PC-9 (cell line): ENCODE measurements around the gene DPH1.

Experiments
- EZH2 ChIP-seq: fragments of 200-600 bp; sonication (generic); IDR thresholded peaks from 2 replicates; pipeline ENCODE4 v1.8.0; 2017; ENCODE audit warnings: antibody characterized with exemption, low read depth
- TF ChIP-seq, protein P1 (sequence below): fragments of 200-600 bp; sonication (generic); conservative IDR thresholded peaks from 2 replicates; pipeline ENCODE4 v1.6.1; 2017; ENCODE audit warnings: mixed run types, antibody characterized with exemption, mild to moderate bottlenecking, moderate library complexity

DNA sequence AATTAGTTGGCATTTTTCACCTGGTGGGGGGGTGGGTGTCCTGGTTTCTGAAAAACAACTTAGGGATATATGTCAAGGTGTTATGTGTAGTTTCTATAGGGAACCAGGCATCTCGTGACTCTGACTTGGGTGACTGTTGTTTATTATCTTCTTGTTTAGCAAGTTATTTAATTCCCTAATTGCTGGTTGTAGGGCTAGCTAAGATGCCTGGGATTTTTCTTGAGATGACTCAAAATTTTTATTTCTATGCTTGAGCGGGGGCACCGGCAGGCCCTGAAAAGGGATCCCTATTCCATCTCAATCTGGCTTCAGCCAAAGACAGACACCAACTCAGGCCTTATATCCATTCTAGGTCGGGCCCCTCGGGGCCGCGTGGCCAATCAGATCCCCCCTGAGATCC lies 3.2 kb downstream of the DPH1 start:
- TF ChIP-seq, protein P1, sequence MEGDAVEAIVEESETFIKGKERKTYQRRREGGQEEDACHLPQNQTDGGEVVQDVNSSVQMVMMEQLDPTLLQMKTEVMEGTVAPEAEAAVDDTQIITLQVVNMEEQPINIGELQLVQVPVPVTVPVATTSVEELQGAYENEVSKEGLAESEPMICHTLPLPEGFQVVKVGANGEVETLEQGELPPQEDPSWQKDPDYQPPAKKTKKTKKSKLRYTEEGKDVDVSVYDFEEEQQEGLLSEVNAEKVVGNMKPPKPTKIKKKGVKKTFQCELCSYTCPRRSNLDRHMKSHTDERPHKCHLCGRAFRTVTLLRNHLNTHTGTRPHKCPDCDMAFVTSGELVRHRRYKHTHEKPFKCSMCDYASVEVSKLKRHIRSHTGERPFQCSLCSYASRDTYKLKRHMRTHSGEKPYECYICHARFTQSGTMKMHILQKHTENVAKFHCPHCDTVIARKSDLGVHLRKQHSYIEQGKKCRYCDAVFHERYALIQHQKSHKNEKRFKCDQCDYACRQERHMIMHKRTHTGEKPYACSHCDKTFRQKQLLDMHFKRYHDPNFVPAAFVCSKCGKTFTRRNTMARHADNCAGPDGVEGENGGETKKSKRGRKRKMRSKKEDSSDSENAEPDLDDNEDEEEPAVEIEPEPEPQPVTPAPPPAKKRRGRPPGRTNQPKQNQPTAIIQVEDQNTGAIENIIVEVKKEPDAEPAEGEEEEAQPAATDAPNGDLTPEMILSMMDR, result no peak
- no peak for TF ChIP-seq EZH2
